K562 (cell line): ENCODE measurements around the gene CS. TPM values are rescaled to one million over a fixed set of nuclear protein-coding genes. Genes with fewer than 3 reads are reported as not detected.

Experiments used
- ATAC-seq: fragments of 200-7000 bp; cut with Tn5 transposase; 3 replicates; pipeline ENCODE4 v1.9.1; 2020; ENCODE audit warnings: moderate library complexity
- BruUV-seq: library from RNA; stranded (reverse); fragments of 400-500 nt; replicated peaks from 2 replicates; lab custom pipeline; 2021; lab: Mats Ljungman, UMichigan
- CTCF ChIA-PET: fragments of 300-600 bp; formaldehyde crosslinking; extraction: SDS; loops from one replicate; lab custom pipeline; 2021; ENCODE audit warnings: low intra/inter-chr PET ratio; lab: Yijun Ruan, JAX
- POLR2A ChIA-PET: fragments of 300-600, 350-650 bp; sonication (Branson Sonifier 250); formaldehyde crosslinking; extraction: SDS; loops from one replicate; lab custom pipeline; 2021; ENCODE audit warnings: antibody characterized with exemption, inconsistent platforms; lab: Yijun Ruan, JAX
- DNase-seq, 4 experiments: peaks; one replicate each; pipeline versions ENCODE4 v3.0.0 to v3.0.0-alpha.2; 2011 to 2018; ENCODE audit warnings: low spot score in 3 of 4, mixed read lengths in 3 of 4; ENCODE audit errors: extremely low read depth in 1 of 4
- FAIRE-seq: peaks from 2 replicates; lab custom pipeline; 2011; peaks lifted over from hg19 to GRCh38; lab: Jason Lieb, UNC
- H2AFZ ChIP-seq: 2 replicates; pipeline ENCODE4 v1.6.0; 2011; ENCODE audit warnings: low read depth, low read length, control low read depth, inconsistent platforms
- H3K27ac ChIP-seq: fragments of 200-600 bp; 3 replicates; pipeline ENCODE4 v1.8.0; 2011; ENCODE audit warnings: low read depth, mild to moderate bottlenecking, control low read depth, inconsistent platforms, low read length, moderate library complexity, mixed read lengths; ENCODE audit errors: extremely low read depth
- H3K27me3 ChIP-seq, 2 experiments: fragments of 300-600 bp in 1 of 2; 2 replicates in 1 of 2; 3 replicates in 1 of 2; pipeline versions ENCODE4 v1.6.0 to v1.8.0; 2011; ENCODE audit warnings: inconsistent platforms in 2 of 2, low read length in 2 of 2, mild to moderate bottlenecking in 1 of 2, mixed read lengths in 1 of 2, moderate library complexity in 1 of 2; ENCODE audit not compliant: control insufficient read depth in 2 of 2, insufficient read depth in 2 of 2
- H3K36me3 ChIP-seq: fragments of 300-600 bp; 3 replicates; pipeline ENCODE4 v1.8.0; 2011; ENCODE audit warnings: mild to moderate bottlenecking, low read length, inconsistent platforms; ENCODE audit not compliant: control insufficient read depth, insufficient read depth
- H3K4me1 ChIP-seq, 2 experiments: fragments of 200-600 bp in 1 of 2; replicated peaks in 1 of 2; 2 replicates in 1 of 2; 3 replicates in 1 of 2; pipeline versions ENCODE4 v1.5.1 to v1.8.0; 2011; ENCODE audit warnings: inconsistent platforms in 2 of 2, low read length in 2 of 2, mild to moderate bottlenecking in 1 of 2, mixed read lengths in 1 of 2, moderate library complexity in 1 of 2; ENCODE audit not compliant: control insufficient read depth in 2 of 2, insufficient read depth in 2 of 2
- H3K4me2 ChIP-seq: 2 replicates; pipeline ENCODE4 v1.6.1; 2011; ENCODE audit warnings: low read length, control low read depth, inconsistent platforms, mixed read lengths; ENCODE audit not compliant: insufficient read depth
- H3K4me3 ChIP-seq: fragments of 200-600 bp; sonication (generic), shearing (Covaris generic); 2 replicates; pipeline ENCODE4 v1.5.1; 2016; ENCODE audit warnings: control low read depth, inconsistent platforms
- H3K79me2 ChIP-seq: fragments of 200-600 bp; 3 replicates; pipeline ENCODE4 v1.8.0; 2011; ENCODE audit warnings: low read length, inconsistent platforms; ENCODE audit not compliant: control insufficient read depth, insufficient read depth
- H3K9ac ChIP-seq, 2 experiments: 2 replicates each; pipeline versions ENCODE4 v1.6.0 to v1.6.1; 2011; ENCODE audit warnings: low read depth in 2 of 2, low read length in 2 of 2, control low read depth in 1 of 2, inconsistent platforms in 1 of 2, mild to moderate bottlenecking in 1 of 2, mixed read lengths in 1 of 2; ENCODE audit not compliant: insufficient read depth in 1 of 2
- H3K9me1 ChIP-seq: one replicate; pipeline ENCODE4 v1.6.0; 2011; ENCODE audit warnings: inconsistent platforms, mild to moderate bottlenecking, low read length, moderate library complexity; ENCODE audit not compliant: control insufficient read depth, insufficient read depth
- H3K9me3 ChIP-seq: replicated peaks from 2 replicates; pipeline ENCODE4 v1.5.1; 2011; ENCODE audit warnings: low read depth, low read length, inconsistent platforms; ENCODE audit not compliant: control insufficient read depth, insufficient read depth
- H4K20me1 ChIP-seq: replicated peaks from 2 replicates; pipeline ENCODE4 v1.6.1; 2011; ENCODE audit warnings: low read length, inconsistent platforms, mixed read lengths; ENCODE audit not compliant: control insufficient read depth, insufficient read depth
- CSDE1 ChIP-seq, 2 experiments: fragments of 450-650 bp; IDR thresholded peaks; 2 replicates each; pipeline ENCODE4 v1.6.1; 2016; ENCODE audit warnings: mild to moderate bottlenecking in 1 of 2
- ERF ChIP-seq: fragments of 450-650 bp; formaldehyde crosslinking; IDR thresholded peaks from 2 replicates; pipeline ENCODE4 v1.4.0; 2020; ENCODE audit warnings: mild to moderate bottlenecking, mixed read lengths
- HMG20B ChIP-seq: fragments of 250-450 bp; sonication (Bioruptor Pico); IDR thresholded peaks from 2 replicates; pipeline ENCODE4 v1.5.0; 2021; ENCODE audit warnings: mild to moderate bottlenecking
- POLR2AphosphoS5 ChIP-seq: IDR thresholded peaks from 2 replicates; pipeline ENCODE4 v1.6.1; 2011; ENCODE audit warnings: mild to moderate bottlenecking, low read depth, low read length, moderate library complexity; ENCODE audit not compliant: control insufficient read depth, insufficient read depth
- TCF3 ChIP-seq: sonication (generic); formaldehyde crosslinking; IDR thresholded peaks from 2 replicates; pipeline ENCODE4 v1.4.0; 2020; ENCODE audit warnings: mild to moderate bottlenecking, missing genetic modification reagents
- THRAP3 ChIP-seq: fragments of 450-650 bp; IDR thresholded peaks from 2 replicates; pipeline ENCODE4 v1.6.1; 2016; ENCODE audit warnings: mild to moderate bottlenecking, inconsistent platforms, borderline replicate concordance
- ZNF12 ChIP-seq: sonication (generic); formaldehyde crosslinking; IDR thresholded peaks from 2 replicates; pipeline ENCODE4 v1.4.0; 2020; ENCODE audit warnings: mild to moderate bottlenecking, missing genetic modification reagents
- ZNF146 ChIP-seq: IDR thresholded peaks from one replicate; pipeline ENCODE4 v1.6.1; 2018; ENCODE audit warnings: missing compliant biosample characterization; ENCODE audit not compliant: unreplicated experiment
- ZNF699 ChIP-seq: fragments of 250-450 bp; sonication (Bioruptor Pico); IDR thresholded peaks from 2 replicates; pipeline ENCODE4 v1.8.0; 2021; ENCODE audit warnings: mild to moderate bottlenecking, moderate library complexity; ENCODE audit not compliant: insufficient replicate concordance
- WGBS: fragments of 100-300 bp; shearing (Covaris generic); methylation state at CpG from one replicate; pipeline ENCODE4 v1.1.6; 2016; ENCODE audit warnings: low coverage, mixed read lengths; ENCODE audit not compliant: insufficient coverage; ENCODE audit errors: missing lambda C conversion rate; 5-methylcytosine and 5-hydroxymethylcytosine counted together
- in situ Hi-C: fragments of 300-500 bp; cut with MboI; formaldehyde crosslinking; loops from 4 replicates; pipeline ENCODE4 v1.15.0; 2018; ENCODE audit warnings: inconsistent platforms, mixed read lengths
- intact Hi-C: fragments of 100-400 bp; cut with micrococcal nuclease; formaldehyde crosslinking; loops from 2 replicates; pipeline ENCODE4 v1.14.2; 2022
- polyA plus RNA-seq, 8 experiments: library from polyadenylated mRNA; depleted of rRNA in 4 of 8; stranded (reverse) in 5 of 8; unstranded in 3 of 8; fragments of >200 nt; fragmentation: Nextera tagmentation in 2 of 8; fragmentation: Illumina TruSeq in 1 of 8; extraction: Ambion mirVana in 2 of 8; extraction: Trizol in 1 of 8; gene quantifications; 2 replicates each; pipeline versions ENCODE4 v1.2.1 to v1.2.3, GENCODE V29; 2011 to 2014; ENCODE audit warnings: inconsistent platforms in 1 of 8, missing spikeins in 1 of 8
- total RNA-seq, 7 experiments: library from RNA; depleted of rRNA in 6 of 7; stranded (reverse); fragments of >200 nt in 6 of 7; fragmentation: Illumina TruSeq in 2 of 7; extraction: Trizol in 2 of 7; gene quantifications; 2 replicates each; pipeline versions ENCODE4 v1.2.1 to v1.2.3, GENCODE V29; 2011 to 2021; ENCODE audit warnings: low replicate concordance in 1 of 7
- TF ChIP-seq, protein P1 (sequence below), 2 experiments: fragments of 150-350 bp in 1 of 2; IDR thresholded peaks; 2 replicates each; pipeline ENCODE4 v1.6.1; 2012 to 2016; ENCODE audit warnings: low read depth in 2 of 2, low read length in 2 of 2, mild to moderate bottlenecking in 1 of 2, moderate library complexity in 1 of 2
- TF ChIP-seq, protein P2 (sequence below): fragments of 150-350 bp; conservative IDR thresholded peaks from 2 replicates; pipeline ENCODE4 v1.6.1; 2014; ENCODE audit warnings: low read length
- TF ChIP-seq, protein P3 (sequence below): sonication (generic); formaldehyde crosslinking; IDR thresholded peaks from 2 replicates; pipeline ENCODE4 v1.8.0; 2022; ENCODE audit warnings: mild to moderate bottlenecking, missing genetic modification reagents

Gene CS
- total and polyA plus RNA-seq, 9 of the 15 experiments (the other 6 are each of a cell fraction or from before 2014, with no cell fraction given): 99.9 to 390 (median 149) TPM

DNA sequence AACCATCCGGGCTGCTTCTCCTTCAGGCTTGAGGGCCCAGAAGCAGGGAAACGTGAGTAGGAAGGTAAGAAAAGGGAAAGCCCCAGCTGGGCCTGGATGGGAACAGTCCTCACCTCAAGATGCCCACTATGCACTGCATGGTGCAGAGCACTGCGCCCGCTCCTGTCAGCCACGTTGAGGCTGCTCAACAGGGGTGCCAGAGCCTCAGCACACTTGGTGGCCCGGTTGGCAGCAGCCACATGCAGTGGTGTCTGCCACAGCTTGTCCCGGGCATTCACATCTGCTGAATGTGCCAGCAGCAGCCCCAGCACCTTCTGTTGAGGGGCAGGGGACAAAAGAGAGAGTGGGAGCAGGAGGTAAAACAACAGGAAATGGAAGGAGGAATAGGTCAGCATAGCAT lies 44.5 kb downstream of the CS start:
- Histone ChIP-seq H3K9me1 (no peaks in the 10 kb centered on the region), H3K27ac (no peak overlapping the region), H3K36me3 (peaks cover 61% of the 10 kb centered on the region; the same call in 2 of the 3 replicates), H3K9me3 (no peaks in the 10 kb centered on the region), H4K20me1 (peaks cover 6% of the 10 kb centered on the region), H3K4me2 (no peak overlapping the region), H3K27me3 (no peaks in the 10 kb centered on the region), H3K9ac (peak overlapping the region in 1 of 2 experiments; percentile 54; a peak in 1 of 4 replicates), H3K4me3 (no peak overlapping the region), H2AFZ (no peak overlapping the region), H3K4me1 (peaks cover 12 to 20% of the 10 kb centered on the region in 2 experiments; a peak in 4 of 5 replicates), H3K79me2 (peaks cover 24% of the 10 kb centered on the region)
- FAIRE-seq (no peak), DNase-seq (no peak), ATAC-seq (no peak)
- intact Hi-C loops (no loop called here), in situ Hi-C loops (loop anchor here (5.0 kb wide), 1 partner anchor 63 kb away; no protein-coding TSS in a partner anchor)
- WGBS: 87% methylated on average over 7 of the region's 7 CpGs
- TF ChIP-seq THRAP3: no peak
- TF ChIP-seq HMG20B (CRISPR knock-in tag): no peak
- TF ChIP-seq, protein P1, sequence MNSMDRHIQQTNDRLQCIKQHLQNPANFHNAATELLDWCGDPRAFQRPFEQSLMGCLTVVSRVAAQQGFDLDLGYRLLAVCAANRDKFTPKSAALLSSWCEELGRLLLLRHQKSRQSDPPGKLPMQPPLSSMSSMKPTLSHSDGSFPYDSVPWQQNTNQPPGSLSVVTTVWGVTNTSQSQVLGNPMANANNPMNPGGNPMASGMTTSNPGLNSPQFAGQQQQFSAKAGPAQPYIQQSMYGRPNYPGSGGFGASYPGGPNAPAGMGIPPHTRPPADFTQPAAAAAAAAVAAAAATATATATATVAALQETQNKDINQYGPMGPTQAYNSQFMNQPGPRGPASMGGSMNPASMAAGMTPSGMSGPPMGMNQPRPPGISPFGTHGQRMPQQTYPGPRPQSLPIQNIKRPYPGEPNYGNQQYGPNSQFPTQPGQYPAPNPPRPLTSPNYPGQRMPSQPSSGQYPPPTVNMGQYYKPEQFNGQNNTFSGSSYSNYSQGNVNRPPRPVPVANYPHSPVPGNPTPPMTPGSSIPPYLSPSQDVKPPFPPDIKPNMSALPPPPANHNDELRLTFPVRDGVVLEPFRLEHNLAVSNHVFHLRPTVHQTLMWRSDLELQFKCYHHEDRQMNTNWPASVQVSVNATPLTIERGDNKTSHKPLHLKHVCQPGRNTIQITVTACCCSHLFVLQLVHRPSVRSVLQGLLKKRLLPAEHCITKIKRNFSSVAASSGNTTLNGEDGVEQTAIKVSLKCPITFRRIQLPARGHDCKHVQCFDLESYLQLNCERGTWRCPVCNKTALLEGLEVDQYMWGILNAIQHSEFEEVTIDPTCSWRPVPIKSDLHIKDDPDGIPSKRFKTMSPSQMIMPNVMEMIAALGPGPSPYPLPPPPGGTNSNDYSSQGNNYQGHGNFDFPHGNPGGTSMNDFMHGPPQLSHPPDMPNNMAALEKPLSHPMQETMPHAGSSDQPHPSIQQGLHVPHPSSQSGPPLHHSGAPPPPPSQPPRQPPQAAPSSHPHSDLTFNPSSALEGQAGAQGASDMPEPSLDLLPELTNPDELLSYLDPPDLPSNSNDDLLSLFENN (IDR thresholded peaks at IDR 0.05; ENCODE audit: low read depth in 2 of 2, low read length in 2 of 2): no peak
- TF ChIP-seq ERF (CRISPR knock-in tag): no peak
- TF ChIP-seq ZNF699 (CRISPR knock-in tag): no peak
- TF ChIP-seq POLR2AphosphoS5: no peak
- TF ChIP-seq, protein P2, sequence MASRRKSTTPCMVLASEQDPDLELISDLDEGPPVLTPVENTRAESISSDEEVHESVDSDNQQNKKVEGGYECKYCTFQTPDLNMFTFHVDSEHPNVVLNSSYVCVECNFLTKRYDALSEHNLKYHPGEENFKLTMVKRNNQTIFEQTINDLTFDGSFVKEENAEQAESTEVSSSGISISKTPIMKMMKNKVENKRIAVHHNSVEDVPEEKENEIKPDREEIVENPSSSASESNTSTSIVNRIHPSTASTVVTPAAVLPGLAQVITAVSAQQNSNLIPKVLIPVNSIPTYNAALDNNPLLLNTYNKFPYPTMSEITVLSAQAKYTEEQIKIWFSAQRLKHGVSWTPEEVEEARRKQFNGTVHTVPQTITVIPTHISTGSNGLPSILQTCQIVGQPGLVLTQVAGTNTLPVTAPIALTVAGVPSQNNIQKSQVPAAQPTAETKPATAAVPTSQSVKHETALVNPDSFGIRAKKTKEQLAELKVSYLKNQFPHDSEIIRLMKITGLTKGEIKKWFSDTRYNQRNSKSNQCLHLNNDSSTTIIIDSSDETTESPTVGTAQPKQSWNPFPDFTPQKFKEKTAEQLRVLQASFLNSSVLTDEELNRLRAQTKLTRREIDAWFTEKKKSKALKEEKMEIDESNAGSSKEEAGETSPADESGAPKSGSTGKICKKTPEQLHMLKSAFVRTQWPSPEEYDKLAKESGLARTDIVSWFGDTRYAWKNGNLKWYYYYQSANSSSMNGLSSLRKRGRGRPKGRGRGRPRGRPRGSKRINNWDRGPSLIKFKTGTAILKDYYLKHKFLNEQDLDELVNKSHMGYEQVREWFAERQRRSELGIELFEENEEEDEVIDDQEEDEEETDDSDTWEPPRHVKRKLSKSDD: no peak
- TF ChIP-seq TCF3: no peak
- TF ChIP-seq, protein P3, sequence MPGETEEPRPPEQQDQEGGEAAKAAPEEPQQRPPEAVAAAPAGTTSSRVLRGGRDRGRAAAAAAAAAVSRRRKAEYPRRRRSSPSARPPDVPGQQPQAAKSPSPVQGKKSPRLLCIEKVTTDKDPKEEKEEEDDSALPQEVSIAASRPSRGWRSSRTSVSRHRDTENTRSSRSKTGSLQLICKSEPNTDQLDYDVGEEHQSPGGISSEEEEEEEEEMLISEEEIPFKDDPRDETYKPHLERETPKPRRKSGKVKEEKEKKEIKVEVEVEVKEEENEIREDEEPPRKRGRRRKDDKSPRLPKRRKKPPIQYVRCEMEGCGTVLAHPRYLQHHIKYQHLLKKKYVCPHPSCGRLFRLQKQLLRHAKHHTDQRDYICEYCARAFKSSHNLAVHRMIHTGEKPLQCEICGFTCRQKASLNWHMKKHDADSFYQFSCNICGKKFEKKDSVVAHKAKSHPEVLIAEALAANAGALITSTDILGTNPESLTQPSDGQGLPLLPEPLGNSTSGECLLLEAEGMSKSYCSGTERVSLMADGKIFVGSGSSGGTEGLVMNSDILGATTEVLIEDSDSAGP (CRISPR knock-in tag): no peak
- TF ChIP-seq ZNF146: no peak
- TF ChIP-seq CSDE1 (IDR thresholded peaks at IDR 0.05): no peak
- TF ChIP-seq ZNF12 (CRISPR knock-in tag): no peak
- ChIA-PET POLR2A (interaction anchor here (0.6 to 1.8 kb wide), 3 partner anchors 11 to 112 kb away, joined by 3 to 6 read pairs (median 6); partner anchors contain the start of gene COQ10A), CTCF (no interaction called here)
- no TSS peak for BruUV-seq
